Thymus (tissue), 11 donors: ENCODE data around the gene SLC46A1. TPM values are rescaled to one million over a fixed set of nuclear protein-coding genes. Genes with fewer than 3 reads are reported as not detected.

Experiments
- DNase-seq, 9 donors: peaks; one replicate each; pipeline ENCODE4 v3.0.0-alpha.2; 2013; ENCODE audit warnings: low spot score in 9 of 9, low read depth in 6 of 9, missing footprints in 1 of 9
- H3K27ac ChIP-seq, 2 donors: one replicate each; pipeline ENCODE4 v1.5.1; 2013; ENCODE audit warnings: control low read depth in 1 of 2, low read depth in 1 of 2, low read length in 1 of 2, mild to moderate bottlenecking in 1 of 2, moderate library complexity in 1 of 2
- H3K27me3 ChIP-seq, 2 donors: one replicate each; pipeline ENCODE4 v1.5.1; 2013; ENCODE audit warnings: low read length in 1 of 2; ENCODE audit not compliant: control insufficient read depth in 2 of 2, insufficient read depth in 1 of 2
- H3K36me3 ChIP-seq, 2 donors: one replicate each; pipeline ENCODE4 v1.5.1; 2013; ENCODE audit warnings: low read length in 1 of 2, mild to moderate bottlenecking in 1 of 2, moderate library complexity in 1 of 2; ENCODE audit not compliant: control insufficient read depth in 2 of 2, insufficient read depth in 2 of 2
- H3K4me1 ChIP-seq, 2 donors: one replicate each; pipeline ENCODE4 v1.5.1; 2013; ENCODE audit warnings: low read length in 2 of 2; ENCODE audit not compliant: control insufficient read depth in 2 of 2, insufficient read depth in 2 of 2
- H3K4me3 ChIP-seq, 2 donors: one replicate each; pipeline ENCODE4 v1.5.1; 2013; ENCODE audit warnings: low read length in 2 of 2, control low read depth in 1 of 2, mild to moderate bottlenecking in 1 of 2
- H3K9me3 ChIP-seq, 2 donors: one replicate each; pipeline ENCODE4 v1.5.1; 2013; ENCODE audit warnings: low read length in 1 of 2, mild to moderate bottlenecking in 1 of 2; ENCODE audit not compliant: control insufficient read depth in 2 of 2, insufficient read depth in 1 of 2
- WGBS: extraction: QIAGEN DNeasy Blood & Tissue Kit; methylation state at CpG from one replicate; pipeline ENCODE4 v1.1.7; 2013; 5-methylcytosine and 5-hydroxymethylcytosine counted together
- polyA plus RNA-seq: library from polyadenylated mRNA; stranded (reverse); fragments of 200-250 nt; gene quantifications from one replicate; pipeline ENCODE4 v1.2.3, GENCODE V29; 2013
- total RNA-seq: library from RNA; stranded (reverse); fragments of 120-200 nt; gene quantifications from one replicate; pipeline ENCODE4 v1.2.4, GENCODE V29; 2013
- donor health status: healthy.

Gene SLC46A1
- total and polyA plus RNA-seq, 2 donors: 10.5 to 13.1 TPM

DNA sequence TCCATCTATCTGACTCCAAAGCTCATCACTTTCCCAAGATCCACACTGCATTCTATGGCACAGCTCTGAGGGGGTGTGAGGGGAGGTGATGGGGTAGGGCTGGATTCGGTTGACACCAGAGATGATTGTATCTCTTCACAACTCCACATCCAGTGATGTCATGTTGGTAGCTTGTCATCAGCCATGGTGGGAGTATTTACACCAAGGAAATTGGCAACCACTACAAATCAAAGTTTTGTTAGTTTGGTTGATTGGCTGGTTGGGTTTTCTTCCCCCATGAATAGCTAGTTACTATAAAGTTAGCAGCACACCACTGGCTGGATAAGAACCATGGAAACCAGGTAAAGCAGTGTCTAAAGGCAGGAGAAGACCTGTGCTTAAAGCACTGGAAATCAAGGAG, 15.0 kb downstream of the SLC46A1 start:
- H3K27me3 ChIP-seq: peaks cover 0 to 18% of the 10 kb centered on the region in 2 donors
- H3K36me3 ChIP-seq: peaks cover 0 to 4% of the 10 kb centered on the region in 2 donors
- WGBS: 98% methylated on average over 1 of the region's 1 CpG
- H3K4me1 ChIP-seq: no peaks in the 10 kb centered on the region
- H3K27ac ChIP-seq: no peak overlapping the region
- no peak overlapping the region for H3K4me3 ChIP-seq
- no peak for DNase-seq
- no peaks in the 10 kb centered on the region for H3K9me3 ChIP-seq

DNA sequence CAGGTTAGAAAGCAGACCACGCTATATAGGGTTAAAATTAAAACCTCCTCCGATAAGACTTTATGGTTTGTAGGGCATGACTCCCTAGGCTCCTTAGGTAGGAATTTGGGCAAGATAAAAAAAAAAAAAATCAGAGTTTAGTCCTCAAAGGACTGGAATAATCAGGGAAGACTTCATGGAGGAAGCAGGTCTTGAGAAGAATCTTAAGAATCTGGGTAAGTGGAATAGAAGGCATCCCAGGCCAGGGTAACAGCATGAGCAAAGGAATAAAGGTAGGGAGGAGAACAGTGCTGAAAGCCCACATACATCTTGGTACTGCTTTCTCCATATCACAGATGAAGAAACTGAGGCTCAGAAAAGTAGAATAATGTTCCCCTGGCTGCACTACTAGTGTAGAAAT, 15.4 kb downstream of the SLC46A1 start:
- peaks cover under 1 to 22% of the 10 kb centered on the region in 2 donors for H3K27me3 ChIP-seq
- H3K4me1 ChIP-seq: no peaks in the 10 kb centered on the region
- 99% methylated on average over 2 of the region's 2 CpGs for WGBS
- H3K4me3 ChIP-seq: no peak overlapping the region
- no peak for DNase-seq
- H3K36me3 ChIP-seq: peaks cover 0 to 4% of the 10 kb centered on the region in 2 donors
- no peaks in the 10 kb centered on the region for H3K9me3 ChIP-seq
- no peak overlapping the region for H3K27ac ChIP-seq

DNA sequence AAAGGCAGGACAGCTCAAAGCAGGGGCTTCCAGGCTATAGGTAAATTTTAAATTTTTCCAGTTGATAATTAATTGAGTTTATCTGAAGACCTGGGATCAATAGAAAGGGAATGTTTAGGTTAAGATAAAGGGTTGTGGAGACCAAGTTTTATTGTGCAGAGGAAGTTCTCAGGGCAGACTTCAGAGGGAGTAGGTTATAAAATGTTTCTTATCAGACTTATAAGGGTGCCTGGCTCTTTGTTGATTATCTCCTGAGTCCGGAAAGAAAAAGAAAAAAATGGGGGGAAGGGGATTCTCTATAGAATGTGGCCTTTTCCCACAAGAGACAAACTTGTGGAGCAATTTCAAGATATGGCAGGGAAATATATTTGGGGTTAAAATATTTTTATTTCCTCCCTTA, 15.9 kb downstream of the SLC46A1 start:
- no peak overlapping the region for H3K27ac ChIP-seq
- DNase-seq: no peak
- peaks cover 0 to 2% of the 10 kb centered on the region in 2 donors for H3K4me1 ChIP-seq
- WGBS: 98% methylated on average over 1 of the region's 1 CpG
- H3K36me3 ChIP-seq: peaks cover 0 to 4% of the 10 kb centered on the region in 2 donors
- no peak overlapping the region for H3K4me3 ChIP-seq
- peaks cover 4 to 26% of the 10 kb centered on the region in 2 donors for H3K27me3 ChIP-seq
- no peaks in the 10 kb centered on the region for H3K9me3 ChIP-seq

DNA sequence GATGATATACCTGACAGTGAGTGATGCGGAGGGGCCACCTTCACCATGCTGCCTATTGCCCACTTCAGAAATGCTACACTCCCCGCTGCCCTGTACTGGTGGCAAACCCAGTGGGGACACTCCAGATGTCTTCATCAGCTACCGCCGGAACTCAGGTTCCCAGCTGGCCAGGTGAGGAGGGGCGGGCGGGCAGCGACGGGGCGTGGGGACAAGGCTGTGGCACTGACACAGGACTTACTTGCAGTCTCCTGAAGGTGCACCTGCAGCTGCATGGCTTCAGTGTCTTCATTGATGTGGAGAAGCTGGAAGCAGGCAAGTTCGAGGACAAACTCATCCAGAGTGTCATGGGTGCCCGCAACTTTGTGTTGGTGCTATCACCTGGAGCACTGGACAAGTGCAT, 17.9 kb downstream of the SLC46A1 start:
- no peak overlapping the region for H3K27ac ChIP-seq
- H3K36me3 ChIP-seq: peaks cover 0 to 4% of the 10 kb centered on the region in 2 donors
- no peak for DNase-seq
- peaks cover 3 to 8% of the 10 kb centered on the region in 2 donors for H3K4me1 ChIP-seq
- no peak overlapping the region for H3K4me3 ChIP-seq
- no peaks in the 10 kb centered on the region for H3K9me3 ChIP-seq
- WGBS: 98% methylated on average over 11 of the region's 11 CpGs
- peaks cover 7 to 47% of the 10 kb centered on the region in 2 donors for H3K27me3 ChIP-seq

- Histone ChIP-seq H3K4me3 (no peak overlapping the region), H3K27me3 (peaks cover 10 to 61% of the 10 kb centered on the region in 2 donors), H3K27ac (no peak overlapping the region), H3K36me3 (peaks cover 0 to 4% of the 10 kb centered on the region in 2 donors), H3K9me3 (no peaks in the 10 kb centered on the region), H3K4me1 (peaks cover 3 to 9% of the 10 kb centered on the region in 2 donors)
- no peak for DNase-seq
Observed at GRCh38 chr17:28386391-28386790, 19.6 kb downstream of the SLC46A1 start.

DNA sequence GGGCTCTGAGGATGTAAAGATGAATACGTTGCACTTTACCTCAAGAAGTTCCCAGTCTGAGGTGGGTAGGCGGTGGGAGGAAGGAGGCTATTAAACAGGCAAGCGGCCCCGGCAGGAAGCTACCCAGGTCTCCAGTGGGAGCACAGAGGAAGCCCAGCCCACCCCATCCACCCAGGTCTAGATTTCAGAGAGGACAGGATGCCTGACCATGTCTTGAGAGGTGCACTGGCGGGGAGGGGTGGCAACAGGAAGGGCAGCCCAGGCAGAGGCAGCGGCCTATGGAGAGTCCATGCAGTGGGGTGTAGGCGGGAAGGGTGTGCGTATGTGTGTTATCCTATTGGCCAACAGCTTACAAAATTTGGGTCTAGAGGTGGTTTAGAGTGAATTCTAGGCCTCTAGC, 20.6 kb downstream of the SLC46A1 start:
- H3K4me1 ChIP-seq: peaks cover 3 to 12% of the 10 kb centered on the region in 2 donors
- no peaks in the 10 kb centered on the region for H3K9me3 ChIP-seq
- peaks cover 0 to 4% of the 10 kb centered on the region in 2 donors for H3K36me3 ChIP-seq
- no peak overlapping the region for H3K27ac ChIP-seq
- H3K4me3 ChIP-seq: peak overlapping the region in 1 of 2 donors; percentile 56
- peaks cover 19 to 71% of the 10 kb centered on the region in 2 donors for H3K27me3 ChIP-seq
- no peak for DNase-seq
- 78% methylated on average over 8 of the region's 8 CpGs for WGBS

DNA sequence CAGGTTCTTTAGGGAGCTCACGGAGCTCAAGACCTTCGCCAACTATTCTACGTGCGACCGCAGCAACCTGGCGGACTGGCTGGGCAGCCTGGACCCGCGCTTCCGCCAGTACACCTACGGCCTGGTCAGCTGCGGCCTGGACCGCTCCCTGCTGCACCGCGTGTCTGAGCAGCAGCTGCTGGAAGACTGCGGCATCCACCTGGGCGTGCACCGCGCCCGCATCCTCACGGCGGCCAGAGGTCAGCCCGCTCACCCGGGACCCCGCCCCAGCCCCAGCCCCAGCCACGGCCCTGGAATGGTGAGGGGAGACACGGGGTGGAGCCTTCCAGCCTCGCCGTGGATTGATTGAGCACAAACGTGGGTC, 21.0 kb downstream of the SLC46A1 start:
- Histone ChIP-seq H3K4me3 (peak overlapping the region; percentile 40 to 56), H3K27ac (no peak overlapping the region), H3K9me3 (no peaks in the 10 kb centered on the region), H3K36me3 (peaks cover 0 to 4% of the 10 kb centered on the region in 2 donors), H3K4me1 (peaks cover 3 to 12% of the 10 kb centered on the region in 2 donors), H3K27me3 (peaks cover 19 to 75% of the 10 kb centered on the region in 2 donors)
- DNase-seq: no peak
- 10% methylated on average over 29 of the region's 29 CpGs for WGBS

GRCh38 chr17:28384281-28385036, 21.6 kb downstream of the SLC46A1 start:
- peak overlapping the region; percentile 40 to 56 for H3K4me3 ChIP-seq
- H3K9me3 ChIP-seq: no peaks in the 10 kb centered on the region
- H3K27me3 ChIP-seq: peaks cover 19 to 77% of the 10 kb centered on the region in 2 donors
- no peak overlapping the region for H3K27ac ChIP-seq
- H3K36me3 ChIP-seq: peaks cover 0 to 4% of the 10 kb centered on the region in 2 donors
- 2% methylated on average over 56 of the region's 56 CpGs for WGBS
- H3K4me1 ChIP-seq: peaks cover 3 to 12% of the 10 kb centered on the region in 2 donors
- peak in 2 of 9 donors; percentile 21 to 37 for DNase-seq

DNA sequence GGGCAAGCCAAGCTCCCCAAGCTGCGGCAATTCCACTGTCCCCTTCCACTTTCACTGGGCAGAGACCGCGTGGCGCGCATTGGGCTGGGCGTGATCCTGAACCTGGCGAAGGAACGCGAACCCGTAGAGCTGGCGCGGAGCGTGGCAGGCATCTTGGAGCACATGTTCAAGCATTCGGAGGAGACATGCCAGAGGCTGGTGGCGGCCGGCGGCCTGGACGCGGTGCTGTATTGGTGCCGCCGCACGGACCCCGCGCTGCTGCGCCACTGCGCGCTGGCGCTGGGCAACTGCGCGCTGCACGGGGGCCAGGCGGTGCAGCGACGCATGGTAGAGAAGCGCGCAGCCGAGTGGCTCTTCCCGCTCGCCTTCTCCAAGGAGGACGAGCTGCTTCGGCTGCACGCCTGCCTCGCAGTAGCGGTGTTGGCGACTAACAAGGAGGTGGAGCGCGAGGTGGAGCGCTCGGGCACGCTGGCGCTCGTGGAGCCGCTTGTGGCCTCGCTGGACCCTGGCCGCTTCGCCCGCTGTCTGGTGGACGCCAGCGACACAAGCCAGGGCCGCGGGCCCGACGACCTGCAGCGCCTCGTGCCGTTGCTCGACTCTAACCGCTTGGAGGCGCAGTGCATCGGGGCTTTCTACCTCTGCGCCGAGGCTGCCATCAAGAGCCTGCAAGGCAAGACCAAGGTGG, 24.7 kb downstream of the SLC46A1 start:
- DNase-seq: no peak
- Histone ChIP-seq H3K27ac (no peak overlapping the region), H3K9me3 (no peaks in the 10 kb centered on the region), H3K36me3 (no peaks in the 10 kb centered on the region), H3K4me1 (peaks cover 3 to 12% of the 10 kb centered on the region in 2 donors), H3K27me3 (peaks cover 19 to 66% of the 10 kb centered on the region in 2 donors), H3K4me3 (no peak overlapping the region)
- WGBS: 27% methylated on average over 72 of the region's 72 CpGs
